Measurements from ENCODE around the gene ZNF668. TPM values are rescaled to one million over a fixed set of nuclear protein-coding genes. Genes with fewer than 3 reads are reported as not detected.
A peak's percentile ranks its signal among the peaks of the same experiment; 100 is the strongest.

The ZNF668 gene
- total and polyA plus RNA-seq, 2 of the 13 experiments (the other 11 are each of a cell fraction or from before 2014, with no cell fraction given), result 3.8 to 9.8 TPM

DNA sequence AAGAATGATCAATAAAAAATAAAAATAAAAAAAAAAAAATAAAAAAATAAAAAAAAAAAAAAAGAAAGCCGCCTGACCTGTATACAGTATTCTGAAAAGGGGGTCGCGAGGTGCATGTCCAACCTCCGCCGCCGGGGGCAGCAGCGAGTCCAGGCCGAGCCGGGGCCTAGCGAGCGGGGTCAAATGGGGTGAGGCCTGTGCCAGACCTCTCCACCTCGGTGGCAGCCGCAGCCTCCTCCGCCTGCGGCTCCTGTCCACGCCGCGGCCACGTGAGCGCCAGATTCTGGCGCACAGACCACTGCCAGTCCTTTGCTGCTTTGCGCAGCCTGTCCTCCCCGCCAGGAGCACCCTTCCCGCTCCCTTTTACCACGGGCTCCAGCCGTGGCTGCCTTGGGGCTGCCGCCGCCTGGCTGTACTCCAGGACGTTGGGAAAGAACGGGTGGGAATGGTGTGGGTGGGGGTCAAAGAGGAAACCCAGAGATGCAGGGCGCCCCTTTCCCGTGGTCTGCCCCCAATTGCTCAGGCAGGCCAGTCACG is 31.7 kb upstream of the ZNF668 start (continued):
- TF ChIP-seq, protein P1, sequence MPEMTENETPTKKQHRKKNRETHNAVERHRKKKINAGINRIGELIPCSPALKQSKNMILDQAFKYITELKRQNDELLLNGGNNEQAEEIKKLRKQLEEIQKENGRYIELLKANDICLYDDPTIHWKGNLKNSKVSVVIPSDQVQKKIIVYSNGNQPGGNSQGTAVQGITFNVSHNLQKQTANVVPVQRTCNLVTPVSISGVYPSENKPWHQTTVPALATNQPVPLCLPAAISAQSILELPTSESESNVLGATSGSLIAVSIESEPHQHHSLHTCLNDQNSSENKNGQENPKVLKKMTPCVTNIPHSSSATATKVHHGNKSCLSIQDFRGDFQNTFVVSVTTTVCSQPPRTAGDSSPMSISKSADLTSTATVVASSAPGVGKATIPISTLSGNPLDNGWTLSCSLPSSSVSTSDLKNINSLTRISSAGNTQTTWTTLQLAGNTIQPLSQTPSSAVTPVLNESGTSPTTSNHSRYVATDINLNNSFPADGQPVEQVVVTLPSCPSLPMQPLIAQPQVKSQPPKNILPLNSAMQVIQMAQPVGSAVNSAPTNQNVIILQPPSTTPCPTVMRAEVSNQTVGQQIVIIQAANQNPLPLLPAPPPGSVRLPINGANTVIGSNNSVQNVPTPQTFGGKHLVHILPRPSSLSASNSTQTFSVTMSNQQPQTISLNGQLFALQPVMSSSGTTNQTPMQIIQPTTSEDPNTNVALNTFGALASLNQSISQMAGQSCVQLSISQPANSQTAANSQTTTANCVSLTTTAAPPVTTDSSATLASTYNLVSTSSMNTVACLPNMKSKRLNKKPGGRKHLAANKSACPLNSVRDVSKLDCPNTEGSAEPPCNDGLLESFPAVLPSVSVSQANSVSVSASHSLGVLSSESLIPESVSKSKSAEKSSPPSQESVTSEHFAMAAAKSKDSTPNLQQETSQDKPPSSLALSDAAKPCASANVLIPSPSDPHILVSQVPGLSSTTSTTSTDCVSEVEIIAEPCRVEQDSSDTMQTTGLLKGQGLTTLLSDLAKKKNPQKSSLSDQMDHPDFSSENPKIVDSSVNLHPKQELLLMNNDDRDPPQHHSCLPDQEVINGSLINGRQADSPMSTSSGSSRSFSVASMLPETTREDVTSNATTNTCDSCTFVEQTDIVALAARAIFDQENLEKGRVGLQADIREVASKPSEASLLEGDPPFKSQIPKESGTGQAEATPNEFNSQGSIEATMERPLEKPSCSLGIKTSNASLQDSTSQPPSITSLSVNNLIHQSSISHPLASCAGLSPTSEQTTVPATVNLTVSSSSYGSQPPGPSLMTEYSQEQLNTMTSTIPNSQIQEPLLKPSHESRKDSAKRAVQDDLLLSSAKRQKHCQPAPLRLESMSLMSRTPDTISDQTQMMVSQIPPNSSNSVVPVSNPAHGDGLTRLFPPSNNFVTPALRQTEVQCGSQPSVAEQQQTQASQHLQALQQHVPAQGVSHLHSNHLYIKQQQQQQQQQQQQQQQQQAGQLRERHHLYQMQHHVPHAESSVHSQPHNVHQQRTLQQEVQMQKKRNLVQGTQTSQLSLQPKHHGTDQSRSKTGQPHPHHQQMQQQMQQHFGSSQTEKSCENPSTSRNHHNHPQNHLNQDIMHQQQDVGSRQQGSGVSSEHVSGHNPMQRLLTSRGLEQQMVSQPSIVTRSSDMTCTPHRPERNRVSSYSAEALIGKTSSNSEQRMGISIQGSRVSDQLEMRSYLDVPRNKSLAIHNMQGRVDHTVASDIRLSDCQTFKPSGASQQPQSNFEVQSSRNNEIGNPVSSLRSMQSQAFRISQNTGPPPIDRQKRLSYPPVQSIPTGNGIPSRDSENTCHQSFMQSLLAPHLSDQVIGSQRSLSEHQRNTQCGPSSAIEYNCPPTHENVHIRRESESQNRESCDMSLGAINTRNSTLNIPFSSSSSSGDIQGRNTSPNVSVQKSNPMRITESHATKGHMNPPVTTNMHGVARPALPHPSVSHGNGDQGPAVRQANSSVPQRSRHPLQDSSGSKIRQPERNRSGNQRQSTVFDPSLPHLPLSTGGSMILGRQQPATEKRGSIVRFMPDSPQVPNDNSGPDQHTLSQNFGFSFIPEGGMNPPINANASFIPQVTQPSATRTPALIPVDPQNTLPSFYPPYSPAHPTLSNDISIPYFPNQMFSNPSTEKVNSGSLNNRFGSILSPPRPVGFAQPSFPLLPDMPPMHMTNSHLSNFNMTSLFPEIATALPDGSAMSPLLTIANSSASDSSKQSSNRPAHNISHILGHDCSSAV (CRISPR knock-in tag; IDR thresholded peaks at IDR 0.05; ENCODE audit: borderline replicate concordance), result peak; percentile 87; the same call in 1 of the 2 replicates
- TF ChIP-seq, protein P2, sequence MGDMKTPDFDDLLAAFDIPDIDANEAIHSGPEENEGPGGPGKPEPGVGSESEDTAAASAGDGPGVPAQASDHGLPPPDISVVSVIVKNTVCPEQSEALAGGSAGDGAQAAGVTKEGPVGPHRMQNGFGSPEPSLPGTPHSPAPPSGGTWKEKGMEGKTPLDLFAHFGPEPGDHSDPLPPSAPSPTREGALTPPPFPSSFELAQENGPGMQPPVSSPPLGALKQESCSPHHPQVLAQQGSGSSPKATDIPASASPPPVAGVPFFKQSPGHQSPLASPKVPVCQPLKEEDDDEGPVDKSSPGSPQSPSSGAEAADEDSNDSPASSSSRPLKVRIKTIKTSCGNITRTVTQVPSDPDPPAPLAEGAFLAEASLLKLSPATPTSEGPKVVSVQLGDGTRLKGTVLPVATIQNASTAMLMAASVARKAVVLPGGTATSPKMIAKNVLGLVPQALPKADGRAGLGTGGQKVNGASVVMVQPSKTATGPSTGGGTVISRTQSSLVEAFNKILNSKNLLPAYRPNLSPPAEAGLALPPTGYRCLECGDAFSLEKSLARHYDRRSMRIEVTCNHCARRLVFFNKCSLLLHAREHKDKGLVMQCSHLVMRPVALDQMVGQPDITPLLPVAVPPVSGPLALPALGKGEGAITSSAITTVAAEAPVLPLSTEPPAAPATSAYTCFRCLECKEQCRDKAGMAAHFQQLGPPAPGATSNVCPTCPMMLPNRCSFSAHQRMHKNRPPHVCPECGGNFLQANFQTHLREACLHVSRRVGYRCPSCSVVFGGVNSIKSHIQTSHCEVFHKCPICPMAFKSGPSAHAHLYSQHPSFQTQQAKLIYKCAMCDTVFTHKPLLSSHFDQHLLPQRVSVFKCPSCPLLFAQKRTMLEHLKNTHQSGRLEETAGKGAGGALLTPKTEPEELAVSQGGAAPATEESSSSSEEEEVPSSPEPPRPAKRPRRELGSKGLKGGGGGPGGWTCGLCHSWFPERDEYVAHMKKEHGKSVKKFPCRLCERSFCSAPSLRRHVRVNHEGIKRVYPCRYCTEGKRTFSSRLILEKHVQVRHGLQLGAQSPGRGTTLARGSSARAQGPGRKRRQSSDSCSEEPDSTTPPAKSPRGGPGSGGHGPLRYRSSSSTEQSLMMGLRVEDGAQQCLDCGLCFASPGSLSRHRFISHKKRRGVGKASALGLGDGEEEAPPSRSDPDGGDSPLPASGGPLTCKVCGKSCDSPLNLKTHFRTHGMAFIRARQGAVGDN (CRISPR knock-in tag; IDR thresholded peaks at IDR 0.05), result peak; percentile 98
- TF ChIP-seq KLF11 (CRISPR knock-in tag; IDR thresholded peaks at IDR 0.05) (0 out of 2 replicates have a peak, but pooled peaks have one; percentile 71), ZNF446 (CRISPR knock-in tag; IDR thresholded peaks at IDR 0.05) (peak; percentile 86), ZNF563 (CRISPR knock-in tag; IDR thresholded peaks at IDR 0.05) (peak; percentile 97), ZNF629 (CRISPR knock-in tag; conservative IDR thresholded peaks at IDR 0.05) (no peak; the same call in 1 of the 2 replicates), CAMTA2 (CRISPR knock-in tag; IDR thresholded peaks at IDR 0.05; ENCODE audit: borderline replicate concordance) (peak; percentile 96), PCBP1 (IDR thresholded peaks at IDR 0.05; ENCODE audit: borderline replicate concordance, low read depth, low read length) (no peak), ZNF781 (CRISPR knock-in tag; IDR thresholded peaks at IDR 0.05; ENCODE audit: borderline replicate concordance, not compliant biosample characterization) (peak; percentile 97), MTA3 (CRISPR knock-in tag; IDR thresholded peaks at IDR 0.05) (no peak), ZNF607 (CRISPR knock-in tag; IDR thresholded peaks at IDR 0.05; ENCODE audit: borderline replicate concordance) (peak; percentile 99), SIN3A (IDR thresholded peaks at IDR 0.05; ENCODE audit: borderline replicate concordance, low read depth, low read length) (no peak; the same call in 1 of the 2 replicates), ZNF496 (CRISPR knock-in tag; IDR thresholded peaks at IDR 0.05; ENCODE audit: insufficient replicate concordance) (no peak)
- TF ChIP-seq, protein P3, sequence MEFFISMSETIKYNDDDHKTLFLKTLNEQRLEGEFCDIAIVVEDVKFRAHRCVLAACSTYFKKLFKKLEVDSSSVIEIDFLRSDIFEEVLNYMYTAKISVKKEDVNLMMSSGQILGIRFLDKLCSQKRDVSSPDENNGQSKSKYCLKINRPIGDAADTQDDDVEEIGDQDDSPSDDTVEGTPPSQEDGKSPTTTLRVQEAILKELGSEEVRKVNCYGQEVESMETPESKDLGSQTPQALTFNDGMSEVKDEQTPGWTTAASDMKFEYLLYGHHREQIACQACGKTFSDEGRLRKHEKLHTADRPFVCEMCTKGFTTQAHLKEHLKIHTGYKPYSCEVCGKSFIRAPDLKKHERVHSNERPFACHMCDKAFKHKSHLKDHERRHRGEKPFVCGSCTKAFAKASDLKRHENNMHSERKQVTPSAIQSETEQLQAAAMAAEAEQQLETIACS (CRISPR knock-in tag; IDR thresholded peaks at IDR 0.05), result no peak
- TF ChIP-seq, protein P4, sequence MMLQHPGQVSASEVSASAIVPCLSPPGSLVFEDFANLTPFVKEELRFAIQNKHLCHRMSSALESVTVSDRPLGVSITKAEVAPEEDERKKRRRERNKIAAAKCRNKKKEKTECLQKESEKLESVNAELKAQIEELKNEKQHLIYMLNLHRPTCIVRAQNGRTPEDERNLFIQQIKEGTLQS (CRISPR knock-in tag; IDR thresholded peaks at IDR 0.05), result peak; percentile 57

All from HepG2 (cell line).